ENCODE results near the gene PUM2. TPM values are rescaled to one million over a fixed set of nuclear protein-coding genes. Genes with fewer than 3 reads are reported as not detected.

PUM2 gene
- total and polyA plus RNA-seq, 4 donors: 27.4 to 145 (median 51.0) TPM

DNA sequence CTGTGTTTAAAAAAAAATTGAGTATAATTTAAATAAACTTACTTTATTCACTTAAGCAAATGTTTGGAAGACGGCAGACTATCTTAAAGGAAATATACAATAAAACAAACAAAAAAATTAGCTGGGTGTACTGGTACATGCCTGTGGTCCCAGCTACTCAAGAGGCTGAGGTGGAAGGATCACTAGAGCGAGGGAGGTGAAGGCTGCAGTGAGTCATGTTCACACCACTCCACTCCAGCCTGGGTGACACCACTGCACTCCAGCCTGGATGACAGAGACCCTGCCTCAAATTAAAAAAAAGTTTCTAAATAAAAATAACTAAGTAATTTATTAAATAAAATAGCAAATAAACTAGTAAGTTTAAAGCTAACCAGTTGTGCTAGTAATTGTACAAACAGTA is 7.5 kb downstream of the PUM2 start:
- TF ChIP-seq, protein P1, sequence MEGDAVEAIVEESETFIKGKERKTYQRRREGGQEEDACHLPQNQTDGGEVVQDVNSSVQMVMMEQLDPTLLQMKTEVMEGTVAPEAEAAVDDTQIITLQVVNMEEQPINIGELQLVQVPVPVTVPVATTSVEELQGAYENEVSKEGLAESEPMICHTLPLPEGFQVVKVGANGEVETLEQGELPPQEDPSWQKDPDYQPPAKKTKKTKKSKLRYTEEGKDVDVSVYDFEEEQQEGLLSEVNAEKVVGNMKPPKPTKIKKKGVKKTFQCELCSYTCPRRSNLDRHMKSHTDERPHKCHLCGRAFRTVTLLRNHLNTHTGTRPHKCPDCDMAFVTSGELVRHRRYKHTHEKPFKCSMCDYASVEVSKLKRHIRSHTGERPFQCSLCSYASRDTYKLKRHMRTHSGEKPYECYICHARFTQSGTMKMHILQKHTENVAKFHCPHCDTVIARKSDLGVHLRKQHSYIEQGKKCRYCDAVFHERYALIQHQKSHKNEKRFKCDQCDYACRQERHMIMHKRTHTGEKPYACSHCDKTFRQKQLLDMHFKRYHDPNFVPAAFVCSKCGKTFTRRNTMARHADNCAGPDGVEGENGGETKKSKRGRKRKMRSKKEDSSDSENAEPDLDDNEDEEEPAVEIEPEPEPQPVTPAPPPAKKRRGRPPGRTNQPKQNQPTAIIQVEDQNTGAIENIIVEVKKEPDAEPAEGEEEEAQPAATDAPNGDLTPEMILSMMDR (IDR thresholded peaks at IDR 0.05; ENCODE audit: control extremely low read depth, extremely low read depth): no peak
- H3K9me3 ChIP-seq (ENCODE audit: control insufficient read depth in 4 of 4, insufficient read depth in 3 of 4, low read length in 3 of 4): no peaks in the 10 kb centered on the region
- DNase-seq (no peak), ATAC-seq (ENCODE audit: insufficient read depth, low FRiP score) (no peak)
- H3K9ac ChIP-seq (ENCODE audit: insufficient read depth in 1 of 2, low read length in 2 of 2): no peak overlapping the region
- peaks cover 9 to 30% (median 14%) of the 10 kb centered on the region in 5 donors for H3K4me1 ChIP-seq (ENCODE audit: control insufficient read depth in 5 of 5, insufficient read depth in 5 of 5, low read length in 5 of 5)
- no peaks in the 10 kb centered on the region for H3K27me3 ChIP-seq (ENCODE audit: control insufficient read depth in 3 of 3, insufficient read depth in 3 of 3, low read length in 2 of 3)
- H3K36me3 ChIP-seq (ENCODE audit: control insufficient read depth in 4 of 4, insufficient read depth in 4 of 4, low read length in 4 of 4): peaks cover 0 to 2% (median 0%) of the 10 kb centered on the region in 4 donors
- H3K27ac ChIP-seq (ENCODE audit: low read depth in 1 of 2, low read length in 1 of 2): no peak overlapping the region
- 63 to 77% methylated on average over 2 of the region's 2 CpGs for WGBS, 2 donors
- H3K4me3 ChIP-seq: no peak overlapping the region

DNA sequence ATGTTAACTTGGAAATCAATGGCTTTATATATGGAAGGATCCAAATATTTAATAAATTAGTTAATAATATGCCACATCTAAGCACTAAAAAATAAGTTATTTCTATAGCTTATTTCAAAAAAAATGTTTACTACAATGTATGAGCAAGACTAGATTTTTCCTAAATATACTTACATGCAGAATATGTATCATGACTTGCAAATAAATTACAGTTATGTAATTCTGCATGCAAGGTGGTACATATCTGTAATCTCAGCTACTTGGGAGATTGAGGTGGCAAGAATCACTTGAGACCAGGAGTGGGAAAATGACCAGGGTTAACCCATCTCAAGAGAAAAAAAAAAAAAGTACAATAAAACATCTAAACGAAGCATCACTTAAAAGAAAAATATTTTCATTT is 11.6 kb downstream of the PUM2 start:
- TF ChIP-seq, protein P1 (IDR thresholded peaks at IDR 0.05; ENCODE audit: control extremely low read depth, extremely low read depth): no peak
- H3K9me3 ChIP-seq (ENCODE audit: control insufficient read depth in 4 of 4, insufficient read depth in 3 of 4, low read length in 3 of 4): no peaks in the 10 kb centered on the region
- no peak overlapping the region for H3K9ac ChIP-seq (ENCODE audit: insufficient read depth in 1 of 2, low read length in 2 of 2)
- 46 to 77% methylated on average over 1 of the region's 1 CpG for WGBS, 2 donors
- H3K36me3 ChIP-seq (ENCODE audit: control insufficient read depth in 4 of 4, insufficient read depth in 4 of 4, low read length in 4 of 4): peaks cover 0 to 2% (median 0%) of the 10 kb centered on the region in 4 donors
- peaks cover 0 to 26% (median 9%) of the 10 kb centered on the region in 5 donors for H3K4me1 ChIP-seq (ENCODE audit: control insufficient read depth in 5 of 5, insufficient read depth in 5 of 5, low read length in 5 of 5)
- no peaks in the 10 kb centered on the region for H3K27me3 ChIP-seq (ENCODE audit: control insufficient read depth in 3 of 3, insufficient read depth in 3 of 3, low read length in 2 of 3)
- H3K27ac ChIP-seq (ENCODE audit: low read depth in 1 of 2, low read length in 1 of 2): no peak overlapping the region
- ATAC-seq (ENCODE audit: insufficient read depth, low FRiP score): no peak
- H3K4me3 ChIP-seq: no peak overlapping the region
- no peak for DNase-seq

DNA sequence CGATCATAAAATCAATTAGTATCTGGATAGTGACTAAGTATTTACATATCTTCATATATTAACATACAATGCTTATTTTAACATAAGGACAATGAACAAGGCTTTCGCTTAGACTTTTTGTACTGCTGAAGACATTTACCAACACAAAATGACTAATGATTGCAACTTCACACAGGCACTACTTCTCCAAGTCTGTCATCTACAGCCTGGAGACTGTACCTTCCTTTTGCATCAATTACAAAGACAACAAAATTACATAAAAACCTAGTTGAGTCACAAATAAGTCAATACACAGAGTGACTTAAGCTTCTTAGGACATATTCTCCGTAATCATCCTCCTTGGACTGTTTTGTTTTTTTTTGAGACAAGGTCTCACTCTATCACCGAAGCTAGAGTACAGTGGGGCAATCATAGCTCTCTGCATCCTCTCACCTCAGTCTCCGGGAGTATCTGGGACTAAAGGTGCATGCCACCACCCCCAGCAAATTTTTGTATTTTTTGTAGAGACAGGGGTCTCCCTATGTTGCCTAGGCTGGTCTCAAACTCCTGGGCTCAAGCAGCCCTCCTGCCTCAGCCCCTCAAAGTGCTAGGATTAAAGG is 15.9 kb downstream of the PUM2 start:
- Histone ChIP-seq H3K36me3 (ENCODE audit: control insufficient read depth in 4 of 4, insufficient read depth in 4 of 4, low read length in 4 of 4) (peaks cover 0 to 6% (median 4%) of the 10 kb centered on the region in 4 donors), H3K9ac (ENCODE audit: insufficient read depth in 1 of 2, low read length in 2 of 2) (no peak overlapping the region), H3K9me3 (ENCODE audit: control insufficient read depth in 4 of 4, insufficient read depth in 3 of 4, low read length in 3 of 4) (peaks cover 0 to 4% (median 0%) of the 10 kb centered on the region in 4 donors), H3K4me3 (no peak overlapping the region), H3K4me1 (ENCODE audit: control insufficient read depth in 5 of 5, insufficient read depth in 5 of 5, low read length in 5 of 5) (peaks cover 0 to 21% (median 7%) of the 10 kb centered on the region in 5 donors), H3K27me3 (ENCODE audit: control insufficient read depth in 3 of 3, insufficient read depth in 3 of 3, low read length in 2 of 3) (no peaks in the 10 kb centered on the region), H3K27ac (ENCODE audit: low read depth in 1 of 2, low read length in 1 of 2) (no peak overlapping the region)
- ATAC-seq (ENCODE audit: insufficient read depth, low FRiP score) (no peak), DNase-seq (no peak)
- 68 to 86% methylated on average over 5 of the region's 5 CpGs for WGBS, 2 donors
- TF ChIP-seq, protein P1 (IDR thresholded peaks at IDR 0.05; ENCODE audit: control extremely low read depth, extremely low read depth): no peak

DNA sequence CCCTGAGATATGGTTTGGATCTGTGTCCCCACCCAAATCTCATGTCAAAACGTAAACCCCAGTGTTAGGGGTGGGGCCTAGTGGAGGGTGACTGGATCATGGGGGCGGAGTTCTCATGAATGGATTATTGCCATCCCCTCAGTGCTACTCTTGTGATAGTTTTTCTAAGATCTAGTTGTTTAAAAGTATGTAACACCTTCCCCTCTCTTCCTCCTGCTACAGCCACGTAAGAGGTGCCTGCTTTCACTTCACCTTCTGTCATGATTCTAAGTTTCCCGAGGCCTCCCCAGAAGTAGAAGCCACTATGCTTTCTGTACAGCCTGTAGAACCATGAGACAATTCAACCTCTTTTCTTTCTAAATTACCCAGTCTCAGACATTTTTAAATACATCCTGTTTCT is 16.9 kb downstream of the PUM2 start:
- H3K27me3 ChIP-seq (ENCODE audit: control insufficient read depth in 3 of 3, insufficient read depth in 3 of 3, low read length in 2 of 3): no peaks in the 10 kb centered on the region
- no peak overlapping the region for H3K9ac ChIP-seq (ENCODE audit: insufficient read depth in 1 of 2, low read length in 2 of 2)
- ATAC-seq (ENCODE audit: insufficient read depth, low FRiP score) (no peak), DNase-seq (no peak)
- H3K36me3 ChIP-seq (ENCODE audit: control insufficient read depth in 4 of 4, insufficient read depth in 4 of 4, low read length in 4 of 4): peaks cover 0 to 11% (median 3%) of the 10 kb centered on the region in 4 donors
- peaks cover 0 to 21% (median 6%) of the 10 kb centered on the region in 5 donors for H3K4me1 ChIP-seq (ENCODE audit: control insufficient read depth in 5 of 5, insufficient read depth in 5 of 5, low read length in 5 of 5)
- H3K27ac ChIP-seq (ENCODE audit: low read depth in 1 of 2, low read length in 1 of 2): no peak overlapping the region
- no peak overlapping the region for H3K4me3 ChIP-seq
- TF ChIP-seq, protein P1 (IDR thresholded peaks at IDR 0.05; ENCODE audit: control extremely low read depth, extremely low read depth): no peak
- 74 to 88% methylated on average over 4 of the region's 4 CpGs for WGBS, 2 donors
- peaks cover 0 to 4% (median under 1%) of the 10 kb centered on the region in 4 donors for H3K9me3 ChIP-seq (ENCODE audit: control insufficient read depth in 4 of 4, insufficient read depth in 3 of 4, low read length in 3 of 4)

All from lung (tissue), 12 donors.